Measurements from ENCODE around the gene CELF2.

GRCh38 chr10:11219431-11219830 is 201.8 kb downstream of the CELF2 start:
- TF ChIP-seq CTCF (IDR thresholded peaks at IDR 0.05) (no peak), EP300 (IDR thresholded peaks at IDR 0.05; ENCODE audit: low read depth) (no peak), POLR2AphosphoS5 (IDR thresholded peaks at IDR 0.05) (no peak), POLR2A (IDR thresholded peaks at IDR 0.05) (no peak)
